ENCODE results near the gene CD160. TPM values are rescaled to one million over a fixed set of nuclear protein-coding genes. Genes with fewer than 3 reads are reported as not detected.

CD160 gene
- total and polyA plus RNA-seq, 2 of the 13 experiments (the other 11 are each of a cell fraction or from before 2014, with no cell fraction given), result 0.09 TPM; not detected in 1

- CTCF ChIA-PET (ENCODE audit: low intra/inter-chr PET ratio, low total read pairs), result no interaction called here
- intact Hi-C loops (cut with micrococcal nuclease; ENCODE audit: unreplicated experiment), result loop anchor here (10.0 kb wide), 1 partner anchor 94 kb away; the partner anchor contains the start of genes POLR3C and RNF115
- H3K36me3 ChIP-seq (replicated peaks in 1 of 2; ENCODE audit: control insufficient read depth in 1 of 2, insufficient read depth in 2 of 2, low read length in 2 of 2), result no peaks in the 10 kb centered on the region
- no peak for TF ChIP-seq ZFP36L1 (CRISPR knock-in tag; IDR thresholded peaks at IDR 0.05)
- no peak for TF ChIP-seq NCOA5 (CRISPR knock-in tag; IDR thresholded peaks at IDR 0.05)
- TF ChIP-seq TMF1 (CRISPR knock-in tag; IDR thresholded peaks at IDR 0.05; ENCODE audit: low read depth), result no peak
- TF ChIP-seq ZFAT (CRISPR knock-in tag; conservative IDR thresholded peaks at IDR 0.05), result no peak
- no peak for TF ChIP-seq ZNF138 (CRISPR knock-in tag; IDR thresholded peaks at IDR 0.05; ENCODE audit: low read depth)
- no peak for TF ChIP-seq HMGXB3 (CRISPR knock-in tag; IDR thresholded peaks at IDR 0.05; ENCODE audit: borderline replicate concordance)
- TF ChIP-seq SP140L (CRISPR knock-in tag; IDR thresholded peaks at IDR 0.05; ENCODE audit: borderline replicate concordance), result no peak
- TF ChIP-seq GRHL1 (CRISPR knock-in tag; conservative IDR thresholded peaks at IDR 0.05), result no peak
- no peak for TF ChIP-seq AKNA (CRISPR knock-in tag; IDR thresholded peaks at IDR 0.05; ENCODE audit: borderline replicate concordance)
- no peak for TF ChIP-seq UBTF (CRISPR knock-in tag; IDR thresholded peaks at IDR 0.05)
- TF ChIP-seq ZNF530 (CRISPR knock-in tag; IDR thresholded peaks at IDR 0.05; ENCODE audit: low read depth), result no peak
Observed at GRCh38 chr1:145730900-145731299, 11.6 kb downstream of the CD160 start.

More at GRCh38 chr1:145730900-145731299, 11.6 kb downstream of the CD160 start:
- H3K27ac ChIP-seq (ENCODE audit: extremely low read length, insufficient read depth, low read length), result no peak overlapping the region
- POLR2A ChIA-PET, result no interaction called here
- H3K9ac ChIP-seq (ENCODE audit: insufficient read depth, low read depth, low read length), result no peak overlapping the region
- H3K9me3 ChIP-seq (ENCODE audit: low read length), result no peaks in the 10 kb centered on the region
- FAIRE-seq (peak; percentile 37), DNase-seq (ENCODE audit: low spot score) (no peak), ATAC-seq (peak; percentile 63)
- peaks cover 15% of the 10 kb centered on the region for H3K4me1 ChIP-seq (ENCODE audit: insufficient read depth, low read length)
- H4K20me1 ChIP-seq (ENCODE audit: insufficient read depth, low read length), result no peaks in the 10 kb centered on the region
- 94% methylated on average over 2 of the region's 3 CpGs for WGBS (ENCODE audit: low lambda C conversion rate)
- H2AFZ ChIP-seq (ENCODE audit: low read length), result no peak overlapping the region
- no peaks in the 10 kb centered on the region for H3K27me3 ChIP-seq (ENCODE audit: control insufficient read depth in 1 of 2, insufficient read depth in 2 of 2, low read length in 2 of 2)
- H3K4me3 ChIP-seq (replicated peaks in 1 of 3; ENCODE audit: insufficient read depth in 1 of 3, low read depth in 2 of 3, low read length in 3 of 3), result no peak overlapping the region
- no peaks in the 10 kb centered on the region for H3K79me2 ChIP-seq (ENCODE audit: insufficient read depth, low read length)
- H3K4me2 ChIP-seq (ENCODE audit: low read depth, low read length), result no peak overlapping the region
- BruUV-seq (replicated peaks), result no TSS peak
- in situ Hi-C loops (cut with HindIII; ENCODE audit: extremely low pct_ligation_motif_present, low pct_unique_long_range_greater_than_20kb), result no loop called here
